ENCODE measurements around the gene ARHGAP40.
A peak's percentile ranks its signal among the peaks of the same experiment; 100 is the strongest.

Gene ARHGAP40

DNA sequence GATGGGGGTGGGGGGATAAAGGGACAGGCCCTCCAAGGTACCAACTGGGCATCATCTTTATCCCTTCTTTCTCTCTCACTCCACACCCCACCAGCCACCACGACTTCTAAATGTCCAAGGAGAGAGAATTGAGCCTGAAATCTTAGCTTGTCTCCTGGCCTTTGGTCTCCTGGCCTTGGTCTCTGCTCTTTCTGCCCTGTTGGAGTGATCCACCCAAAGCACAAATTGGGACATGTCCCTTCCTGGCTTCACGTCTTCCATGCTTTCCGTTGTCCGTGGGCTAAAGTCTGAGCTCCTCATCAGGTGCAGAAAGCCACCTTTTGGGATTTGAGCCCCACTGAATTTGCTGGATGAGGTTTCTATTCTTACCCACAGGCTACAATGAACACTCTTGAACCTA, 12.3 kb upstream of the ARHGAP40 start:
- no peak overlapping the region for H3K4me3 ChIP-seq (ENCODE audit: low read length in 2 of 2)
- H3K27ac ChIP-seq (replicated peaks; ENCODE audit: low read length): no peak overlapping the region
- H3K4ac ChIP-seq (ENCODE audit: low read length): no peak overlapping the region
- no peak overlapping the region for H3K14ac ChIP-seq (ENCODE audit: low read length)
- H3K9ac ChIP-seq (ENCODE audit: low read depth, low read length, poor library complexity): no peak overlapping the region
- H2BK120ac ChIP-seq (ENCODE audit: low read depth, low read length): no peak overlapping the region
- no CpG with 5 or more reads among the region's 4 CpGs for WGBS, 2 donors (ENCODE audit: extremely low coverage in 2 of 2, insufficient read length in 2 of 2, insufficient replicate concordance in 1 of 2)
- H2BK12ac ChIP-seq (ENCODE audit: low read length): no peak overlapping the region
- H3K36me3 ChIP-seq (replicated peaks in 1 of 2; ENCODE audit: control insufficient read depth in 2 of 2, insufficient read depth in 2 of 2, low read length in 2 of 2): no peaks in the 10 kb centered on the region
- peaks cover 0 to 9% (median 0%) of the 10 kb centered on the region in 3 experiments for H3K27me3 ChIP-seq (ENCODE audit: control insufficient read depth in 3 of 3, insufficient read depth in 3 of 3, low read depth in 1 of 3, low read length in 3 of 3)
- H2BK5ac ChIP-seq (ENCODE audit: low read length): no peak overlapping the region
- H3K18ac ChIP-seq (ENCODE audit: low read length): no peak overlapping the region
- H4K8ac ChIP-seq (ENCODE audit: low read depth, low read length): no peak overlapping the region
- no peak overlapping the region for H4K91ac ChIP-seq (ENCODE audit: low read depth, low read length, poor library complexity)
- no peak for DNase-seq (ENCODE audit: low spot score)
- no peak overlapping the region for H2BK15ac ChIP-seq (ENCODE audit: low read length)
- no peaks in the 10 kb centered on the region for H3K9me3 ChIP-seq (replicated peaks in 1 of 2; ENCODE audit: control insufficient read depth in 2 of 2, insufficient read depth in 1 of 2, low read depth in 1 of 2, low read length in 2 of 2)
- no peak overlapping the region for H3K4me2 ChIP-seq (ENCODE audit: insufficient read depth, low read length, poor library complexity, severe bottlenecking)
- no peak overlapping the region for H2AFZ ChIP-seq (ENCODE audit: low read length)
- no peak overlapping the region for H3K23ac ChIP-seq (ENCODE audit: low read depth, low read length, poor library complexity)
- H2AK5ac ChIP-seq (ENCODE audit: low read depth, low read length): no peak overlapping the region
- no peaks in the 10 kb centered on the region for H3K79me1 ChIP-seq (ENCODE audit: low read depth, low read length)
- H3K4me1 ChIP-seq (ENCODE audit: control insufficient read depth in 2 of 2, insufficient read depth in 1 of 2, low read depth in 1 of 2, low read length in 2 of 2): peaks cover 0 to 7% of the 10 kb centered on the region in 2 donors

DNA sequence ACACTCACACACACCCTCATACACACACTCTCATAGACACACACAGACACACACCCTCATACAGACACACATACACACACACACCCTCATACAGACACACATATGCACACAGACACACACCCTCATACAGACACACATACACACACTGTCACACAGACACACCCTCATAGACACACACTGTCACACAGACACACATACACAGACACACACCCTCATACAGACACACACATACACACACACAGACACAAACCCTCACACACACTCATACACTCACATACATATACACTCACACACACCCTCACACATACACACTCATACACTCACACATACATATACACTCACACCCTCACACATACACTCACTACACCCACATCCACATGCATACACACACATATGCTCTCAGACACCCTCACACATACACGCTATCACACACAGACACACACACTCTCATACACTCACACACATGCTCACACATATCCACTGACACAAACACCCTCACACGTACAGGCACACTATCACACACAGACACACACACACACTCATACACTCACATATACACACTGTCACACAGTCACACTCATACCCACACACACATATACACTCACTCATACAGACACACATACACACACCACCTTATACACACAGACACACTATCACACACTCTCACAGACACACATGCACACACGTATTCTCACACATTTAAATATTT, 11.5 kb upstream of the ARHGAP40 start:
- Histone ChIP-seq H3K27ac (replicated peaks; ENCODE audit: low read length) (no peak overlapping the region), H2BK120ac (ENCODE audit: low read depth, low read length) (no peak overlapping the region), H3K36me3 (replicated peaks in 1 of 2; ENCODE audit: control insufficient read depth in 2 of 2, insufficient read depth in 2 of 2, low read length in 2 of 2) (no peaks in the 10 kb centered on the region), H4K91ac (ENCODE audit: low read depth, low read length, poor library complexity) (no peak overlapping the region), H4K8ac (ENCODE audit: low read depth, low read length) (no peak overlapping the region), H3K4me1 (ENCODE audit: control insufficient read depth in 2 of 2, insufficient read depth in 1 of 2, low read depth in 1 of 2, low read length in 2 of 2) (peaks cover 0 to 7% of the 10 kb centered on the region in 2 donors), H2AK5ac (ENCODE audit: low read depth, low read length) (no peak overlapping the region), H3K18ac (ENCODE audit: low read length) (no peak overlapping the region), H2BK15ac (ENCODE audit: low read length) (no peak overlapping the region), H3K4ac (ENCODE audit: low read length) (no peak overlapping the region), H3K23ac (ENCODE audit: low read depth, low read length, poor library complexity) (no peak overlapping the region), H3K9me3 (replicated peaks in 1 of 2; ENCODE audit: control insufficient read depth in 2 of 2, insufficient read depth in 1 of 2, low read depth in 1 of 2, low read length in 2 of 2) (no peaks in the 10 kb centered on the region), H2BK5ac (ENCODE audit: low read length) (no peak overlapping the region), H2BK12ac (ENCODE audit: low read length) (no peak overlapping the region), H3K4me3 (ENCODE audit: low read length in 2 of 2) (peak overlapping the region in 1 of 2 donors; percentile 59), H2AFZ (ENCODE audit: low read length) (no peak overlapping the region), H3K14ac (ENCODE audit: low read length) (no peak overlapping the region), H3K79me1 (ENCODE audit: low read depth, low read length) (no peaks in the 10 kb centered on the region), H3K4me2 (ENCODE audit: insufficient read depth, low read length, poor library complexity, severe bottlenecking) (no peak overlapping the region), H3K27me3 (ENCODE audit: control insufficient read depth in 3 of 3, insufficient read depth in 3 of 3, low read depth in 1 of 3, low read length in 3 of 3) (peaks cover 0 to 8% (median 0%) of the 10 kb centered on the region in 3 experiments), H3K9ac (ENCODE audit: low read depth, low read length, poor library complexity) (no peak overlapping the region)
- DNase-seq (ENCODE audit: low spot score): no peak
- 100% methylated on average over 2 of the region's 3 CpGs; no CpG with 5 or more reads in 1 of the 2 donors for WGBS, 2 donors (ENCODE audit: extremely low coverage in 2 of 2, insufficient read length in 2 of 2, insufficient replicate concordance in 1 of 2)

DNA sequence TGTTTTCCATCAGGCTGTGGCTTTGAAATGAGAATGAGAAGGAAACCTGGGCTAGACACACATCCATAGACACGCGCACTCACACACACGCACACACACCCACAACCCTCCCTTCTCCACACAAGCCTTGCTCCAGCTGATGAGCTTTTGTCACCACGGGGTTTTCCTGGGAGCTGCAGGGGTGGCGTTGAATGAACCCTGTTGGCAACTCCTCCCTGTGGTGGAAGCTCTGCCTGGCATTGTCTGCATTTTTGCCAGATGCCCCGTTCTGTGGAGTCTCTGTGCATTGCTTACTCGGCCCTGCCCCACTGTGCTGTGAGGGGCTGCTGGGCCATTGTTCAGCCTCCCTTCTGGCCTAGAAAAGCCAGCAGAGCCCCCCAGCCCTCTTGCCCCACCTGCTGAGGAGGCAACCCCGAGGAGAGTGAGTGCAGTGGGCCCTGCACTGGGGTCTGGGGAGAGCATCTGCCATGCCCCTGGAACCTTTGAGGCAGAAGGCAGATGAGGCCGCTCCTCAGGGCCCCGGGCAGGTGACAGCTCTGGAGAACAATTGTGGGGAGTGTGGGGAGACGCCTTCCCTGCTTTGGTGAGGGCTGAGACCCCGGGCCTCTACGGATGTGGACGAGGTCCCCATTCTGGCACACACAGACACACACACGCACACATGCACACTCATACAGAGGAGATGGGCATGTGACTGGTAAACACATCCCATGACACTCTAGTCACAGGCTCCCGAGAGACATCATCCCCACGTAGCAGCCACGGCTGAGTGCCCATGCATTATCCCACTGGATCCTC, 10.7 kb upstream of the ARHGAP40 start:
- no peaks in the 10 kb centered on the region for H3K79me1 ChIP-seq (ENCODE audit: low read depth, low read length)
- H4K91ac ChIP-seq (ENCODE audit: low read depth, low read length, poor library complexity): no peak overlapping the region
- no peak overlapping the region for H3K14ac ChIP-seq (ENCODE audit: low read length)
- H3K4me3 ChIP-seq (ENCODE audit: low read length in 2 of 2): no peak overlapping the region
- H3K23ac ChIP-seq (ENCODE audit: low read depth, low read length, poor library complexity): no peak overlapping the region
- no peak overlapping the region for H4K8ac ChIP-seq (ENCODE audit: low read depth, low read length)
- no peak overlapping the region for H2BK5ac ChIP-seq (ENCODE audit: low read length)
- H3K27ac ChIP-seq (replicated peaks; ENCODE audit: low read length): no peak overlapping the region
- no peak overlapping the region for H3K9ac ChIP-seq (ENCODE audit: low read depth, low read length, poor library complexity)
- no peak for DNase-seq (ENCODE audit: low spot score)
- no peak overlapping the region for H3K4me2 ChIP-seq (ENCODE audit: insufficient read depth, low read length, poor library complexity, severe bottlenecking)
- peaks cover 0 to 7% of the 10 kb centered on the region in 2 donors for H3K4me1 ChIP-seq (ENCODE audit: control insufficient read depth in 2 of 2, insufficient read depth in 1 of 2, low read depth in 1 of 2, low read length in 2 of 2)
- H3K36me3 ChIP-seq (replicated peaks in 1 of 2; ENCODE audit: control insufficient read depth in 2 of 2, insufficient read depth in 2 of 2, low read length in 2 of 2): no peaks in the 10 kb centered on the region
- H2AK5ac ChIP-seq (ENCODE audit: low read depth, low read length): peak overlapping the region; percentile 10
- H2BK12ac ChIP-seq (ENCODE audit: low read length): no peak overlapping the region
- peak overlapping the region; percentile 12 for H2BK15ac ChIP-seq (ENCODE audit: low read length)
- H3K27me3 ChIP-seq (ENCODE audit: control insufficient read depth in 3 of 3, insufficient read depth in 3 of 3, low read depth in 1 of 3, low read length in 3 of 3): peaks cover 0 to 5% (median 0%) of the 10 kb centered on the region in 3 experiments
- WGBS, 2 donors (ENCODE audit: extremely low coverage in 2 of 2, insufficient read length in 2 of 2, insufficient replicate concordance in 1 of 2): no CpG with 5 or more reads among the region's 18 CpGs
- H2BK120ac ChIP-seq (ENCODE audit: low read depth, low read length): no peak overlapping the region
- no peaks in the 10 kb centered on the region for H3K9me3 ChIP-seq (replicated peaks in 1 of 2; ENCODE audit: control insufficient read depth in 2 of 2, insufficient read depth in 1 of 2, low read depth in 1 of 2, low read length in 2 of 2)
- peak overlapping the region; percentile 46 for H3K18ac ChIP-seq (ENCODE audit: low read length)
- peak overlapping the region; percentile 57 for H2AFZ ChIP-seq (ENCODE audit: low read length)
- H3K4ac ChIP-seq (ENCODE audit: low read length): no peak overlapping the region

Data from neuronal stem cell (in vitro differentiated cells).